Neuron (in vitro differentiated cells): ENCODE results near the gene RETN.
A peak's percentile ranks its signal among the peaks of the same experiment; 100 is the strongest.

Experiments
- H2AFZ ChIP-seq: one replicate; pipeline ENCODE4 v1.6.1; 2013; ENCODE audit warnings: low read depth, mild to moderate bottlenecking, inconsistent platforms, low read length, moderate library complexity
- H3K27me3 ChIP-seq: one replicate; pipeline ENCODE4 v1.6.1; 2013; ENCODE audit warnings: low read length; ENCODE audit not compliant: insufficient read depth
- H3K36me3 ChIP-seq: one replicate; pipeline ENCODE4 v1.6.1; 2013; ENCODE audit warnings: low read length; ENCODE audit not compliant: insufficient read depth
- H3K4me1 ChIP-seq: one replicate; pipeline ENCODE4 v1.6.1; 2013; ENCODE audit warnings: low read length; ENCODE audit not compliant: insufficient read depth
- H3K4me3 ChIP-seq: 2 replicates; pipeline ENCODE4 v1.5.1; 2013; ENCODE audit warnings: mild to moderate bottlenecking, low read length, moderate library complexity
- H3K9me3 ChIP-seq: one replicate; pipeline ENCODE4 v1.6.1; 2013; ENCODE audit warnings: low read length

RETN gene

DNA sequence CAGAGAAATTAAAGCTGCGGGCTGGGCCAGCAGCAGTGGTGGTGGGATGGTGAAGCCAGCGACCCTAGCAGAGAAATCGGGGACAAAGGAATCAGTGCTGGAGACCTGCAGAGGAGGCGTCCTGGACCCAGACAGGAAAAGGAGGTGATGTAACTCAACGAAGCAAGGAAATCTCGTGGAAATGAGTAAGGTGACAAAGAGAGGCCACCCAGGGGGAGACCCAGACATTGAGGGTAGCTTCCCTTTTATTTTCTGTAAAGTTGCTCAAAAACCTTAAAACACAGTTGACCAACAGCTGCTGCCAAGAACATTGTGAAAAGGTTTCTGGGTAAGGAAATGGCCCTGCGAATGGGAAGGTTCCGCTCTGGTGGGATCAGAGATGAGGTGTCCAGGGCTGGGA lies 13.3 kb upstream of the RETN start:
- H3K4me1 ChIP-seq: no peaks in the 10 kb centered on the region
- no peak overlapping the region for H3K4me3 ChIP-seq
- H3K9me3 ChIP-seq: no peaks in the 10 kb centered on the region
- H2AFZ ChIP-seq: no peak overlapping the region
- H3K27me3 ChIP-seq: peaks cover 6% of the 10 kb centered on the region
- H3K36me3 ChIP-seq: no peaks in the 10 kb centered on the region

DNA sequence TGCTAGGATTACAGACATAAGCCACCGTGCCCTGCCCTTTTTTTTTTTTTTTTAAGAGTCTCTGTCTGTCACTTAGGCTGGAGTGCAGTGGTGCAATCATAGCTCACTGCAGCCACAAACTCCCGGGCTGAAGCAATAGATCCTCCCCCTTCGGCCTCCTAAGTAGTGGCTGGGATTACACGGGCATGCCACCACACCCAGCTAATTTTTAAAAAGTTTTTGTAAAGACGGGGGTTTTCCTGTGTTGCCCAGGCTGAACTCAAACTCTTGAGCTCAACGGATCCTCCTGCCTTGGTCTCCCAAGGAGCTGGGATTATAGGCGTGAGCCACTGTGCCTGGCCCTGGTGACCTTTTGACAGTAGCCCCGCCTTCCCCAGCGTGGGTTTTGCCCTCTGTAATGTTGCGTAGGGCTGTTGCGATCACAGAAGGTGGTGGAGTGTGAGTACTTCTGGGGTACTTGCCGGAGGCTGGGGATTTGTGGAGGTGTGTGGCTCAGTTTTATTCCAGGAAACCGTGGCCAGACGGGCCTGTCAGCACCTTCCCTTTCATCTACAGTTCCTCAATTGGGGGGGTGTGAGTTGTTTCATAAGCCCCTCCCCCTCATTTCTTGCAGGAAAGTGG lies 11.6 kb upstream of the RETN start:
- Histone ChIP-seq H3K36me3 (no peaks in the 10 kb centered on the region), H3K9me3 (no peaks in the 10 kb centered on the region)

DNA sequence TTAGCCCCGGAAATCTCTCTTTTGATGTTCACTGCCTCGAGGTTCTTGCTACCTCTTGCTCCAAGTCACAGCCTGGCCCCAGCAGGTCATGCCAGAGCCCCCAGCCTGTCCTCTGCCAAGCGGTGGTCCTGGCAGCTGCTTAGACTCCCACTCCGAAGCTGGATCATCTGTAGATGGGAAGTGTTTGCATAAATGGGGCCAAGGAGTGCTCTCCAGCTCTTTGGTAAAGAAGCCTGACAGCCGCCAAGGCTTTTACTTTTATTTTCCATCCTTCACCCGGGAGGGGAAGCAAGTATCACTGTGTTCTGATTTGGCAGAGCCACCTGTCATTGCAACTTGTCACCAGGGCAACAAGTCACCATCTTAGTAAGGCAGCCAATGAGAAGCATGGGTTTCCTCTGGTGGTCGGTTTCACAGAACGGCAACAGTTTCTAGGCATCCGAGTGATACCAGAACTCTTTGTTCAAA lies 10.6 kb upstream of the RETN start:
- Histone ChIP-seq H2AFZ (peak overlapping the region; percentile 23), H3K4me1 (no peaks in the 10 kb centered on the region), H3K36me3 (no peaks in the 10 kb centered on the region), H3K9me3 (no peaks in the 10 kb centered on the region), H3K4me3 (no peak overlapping the region), H3K27me3 (no peaks in the 10 kb centered on the region)

More for the DNA sequence above, 11.6 kb upstream of the RETN start:
- Histone ChIP-seq H3K27me3 (no peaks in the 10 kb centered on the region), H3K4me3 (no peak overlapping the region), H3K4me1 (no peaks in the 10 kb centered on the region), H2AFZ (no peak overlapping the region)

DNA sequence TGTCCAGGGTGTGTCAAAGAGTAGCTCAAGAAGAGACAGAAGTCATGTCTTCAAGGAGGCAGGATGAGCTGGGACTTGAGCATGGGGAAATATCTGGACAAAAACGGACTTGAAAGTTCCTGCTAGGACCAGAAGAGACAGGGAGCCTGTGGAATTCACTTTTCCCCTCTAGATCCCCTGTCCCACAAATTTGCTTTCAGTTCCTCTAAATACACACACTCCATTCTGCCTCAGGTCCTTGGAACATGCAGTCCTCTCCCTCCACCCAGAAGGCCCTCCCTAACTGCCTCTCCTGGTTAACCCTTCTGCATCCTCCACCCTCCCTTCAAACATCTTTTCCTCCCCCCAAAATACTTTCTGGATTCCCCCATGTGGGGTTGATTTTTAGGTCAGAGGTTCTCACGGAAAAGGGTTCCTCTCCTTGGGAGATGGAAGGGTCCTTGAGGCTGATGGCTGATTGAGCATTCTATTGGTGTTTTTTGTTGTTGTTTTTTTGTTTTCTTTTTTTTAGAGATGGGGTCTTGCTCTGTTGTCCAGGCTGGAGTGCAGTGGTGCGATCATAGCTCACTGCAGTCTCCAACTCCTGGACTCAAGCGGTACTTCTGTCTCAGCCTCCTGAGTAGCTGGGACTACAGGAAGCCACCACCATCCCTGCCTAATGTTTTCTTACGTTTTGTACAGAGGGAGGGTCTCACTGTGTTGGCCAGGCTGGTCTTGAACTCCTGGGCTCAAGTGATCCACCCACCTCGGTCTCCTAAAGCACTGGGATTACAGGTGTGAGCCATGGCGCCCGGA lies 6.9 kb upstream of the RETN start:
- Histone ChIP-seq H3K9me3 (no peaks in the 10 kb centered on the region), H3K27me3 (no peaks in the 10 kb centered on the region)

DNA sequence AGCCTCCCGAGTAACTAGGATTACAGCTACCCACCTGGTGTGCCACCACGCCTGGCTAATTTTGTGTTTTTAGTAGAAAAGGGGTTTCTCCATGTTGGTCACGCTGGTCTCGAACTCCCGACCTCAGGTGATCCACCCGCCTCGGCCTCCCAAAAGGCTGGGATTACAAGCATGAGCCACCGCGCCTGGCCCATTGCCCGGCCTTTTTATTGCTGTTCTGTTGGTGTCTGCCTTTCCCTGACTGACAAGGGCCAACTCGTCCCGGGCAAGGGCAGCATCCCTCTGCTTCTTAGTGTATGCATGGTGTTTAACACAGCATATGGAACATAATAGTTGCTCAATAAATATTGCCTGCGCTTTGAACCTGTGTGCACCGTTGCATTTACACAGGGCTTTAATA lies 6.2 kb upstream of the RETN start:
- Histone ChIP-seq H3K4me3 (no peak overlapping the region), H3K27me3 (no peaks in the 10 kb centered on the region), H3K4me1 (no peaks in the 10 kb centered on the region), H3K9me3 (no peaks in the 10 kb centered on the region), H2AFZ (no peak overlapping the region), H3K36me3 (no peaks in the 10 kb centered on the region)

More for the DNA sequence above, 6.9 kb upstream of the RETN start:
- Histone ChIP-seq H3K36me3 (no peaks in the 10 kb centered on the region), H2AFZ (no peak overlapping the region), H3K4me1 (no peaks in the 10 kb centered on the region), H3K4me3 (no peak overlapping the region)

DNA sequence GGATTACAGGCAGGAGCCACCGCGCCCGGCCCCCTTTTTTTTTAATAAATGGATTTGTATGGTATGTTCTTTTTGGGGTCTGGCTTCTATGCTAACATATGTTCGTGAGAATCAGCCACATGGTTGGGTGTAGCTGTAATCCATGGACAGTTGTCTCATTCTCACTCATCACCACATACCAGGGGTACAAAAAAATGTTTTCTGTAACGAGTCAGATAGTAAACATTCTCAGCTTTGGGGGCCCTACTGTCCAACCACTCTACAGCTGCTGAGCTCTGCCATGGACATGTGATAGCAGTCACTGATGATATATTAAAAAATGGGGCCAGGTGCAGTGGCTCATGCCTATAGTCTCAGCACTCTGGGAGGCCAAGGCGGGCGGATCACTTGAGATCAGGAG lies 5.1 kb upstream of the RETN start:
- no peaks in the 10 kb centered on the region for H3K4me1 ChIP-seq
- H3K27me3 ChIP-seq: no peaks in the 10 kb centered on the region
- H3K36me3 ChIP-seq: no peaks in the 10 kb centered on the region
- no peaks in the 10 kb centered on the region for H3K9me3 ChIP-seq
- no peak overlapping the region for H2AFZ ChIP-seq
- no peak overlapping the region for H3K4me3 ChIP-seq

DNA sequence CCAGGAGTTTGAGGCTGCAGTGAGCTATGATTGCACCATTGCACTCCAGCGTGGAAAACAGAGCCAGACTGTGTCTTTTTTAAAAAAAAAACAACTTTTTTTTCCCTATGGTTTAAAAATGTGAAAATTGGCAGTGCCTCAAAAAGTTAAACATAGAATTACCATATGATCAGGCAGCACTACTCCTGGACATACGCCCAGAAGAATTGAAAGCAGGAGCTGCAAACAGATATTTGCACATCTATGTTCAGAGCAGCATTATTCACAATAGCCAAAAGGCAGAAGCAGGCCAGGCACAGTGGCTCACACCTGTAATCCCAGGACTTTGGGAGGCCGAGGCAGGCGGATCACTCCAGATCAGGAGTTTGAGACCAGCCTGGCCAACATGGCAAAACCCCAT lies 3.8 kb upstream of the RETN start:
- Histone ChIP-seq H3K4me3 (no peak overlapping the region), H3K9me3 (no peaks in the 10 kb centered on the region), H3K4me1 (no peaks in the 10 kb centered on the region), H3K36me3 (no peaks in the 10 kb centered on the region), H2AFZ (no peak overlapping the region), H3K27me3 (peaks cover 11% of the 10 kb centered on the region)

DNA sequence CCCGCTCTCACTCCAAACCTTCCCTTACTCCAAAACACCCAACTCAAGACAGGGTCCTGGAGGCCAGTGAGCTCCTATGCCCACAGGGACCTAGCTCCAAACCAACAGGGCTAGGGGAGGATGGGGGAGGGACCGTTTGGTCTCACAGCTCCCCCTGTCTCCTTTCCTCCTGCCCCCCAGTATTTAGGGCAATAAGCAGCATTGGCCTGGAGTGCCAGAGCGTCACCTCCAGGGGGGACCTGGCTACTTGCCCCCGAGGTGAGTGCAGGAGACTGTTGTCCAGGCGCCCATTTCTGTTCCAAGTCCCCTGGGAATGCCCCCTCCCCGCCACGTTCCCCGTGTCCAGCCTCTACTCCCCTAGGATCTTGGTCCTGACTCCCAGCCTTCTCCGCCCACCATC lies 792 bp downstream of the RETN start:
- Histone ChIP-seq H2AFZ (no peak overlapping the region), H3K27me3 (peaks cover 15% of the 10 kb centered on the region), H3K4me1 (no peaks in the 10 kb centered on the region), H3K4me3 (no peak overlapping the region), H3K9me3 (no peaks in the 10 kb centered on the region), H3K36me3 (no peaks in the 10 kb centered on the region)

DNA sequence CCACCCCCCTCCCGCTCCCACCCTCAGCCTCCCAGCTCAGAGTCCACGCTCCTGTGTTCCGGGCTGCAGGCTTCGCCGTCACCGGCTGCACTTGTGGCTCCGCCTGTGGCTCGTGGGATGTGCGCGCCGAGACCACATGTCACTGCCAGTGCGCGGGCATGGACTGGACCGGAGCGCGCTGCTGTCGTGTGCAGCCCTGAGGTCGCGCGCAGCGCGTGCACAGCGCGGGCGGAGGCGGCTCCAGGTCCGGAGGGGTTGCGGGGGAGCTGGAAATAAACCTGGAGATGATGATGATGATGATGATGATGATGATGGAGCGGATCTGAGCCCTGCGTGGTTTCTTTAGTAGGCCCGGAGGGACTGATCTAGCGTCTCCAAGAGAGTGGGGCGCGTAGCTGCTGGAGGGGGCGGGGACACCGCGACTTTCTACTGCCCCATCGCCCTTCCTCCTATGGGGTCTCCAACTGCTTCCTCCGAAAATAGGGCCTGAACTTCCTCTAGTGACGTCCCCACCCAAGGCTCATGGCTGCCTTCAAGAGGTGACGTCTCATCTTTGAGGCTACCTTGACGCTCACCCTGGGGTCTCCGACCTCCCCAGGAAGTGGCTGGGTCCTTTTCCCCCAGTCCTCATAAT lies 1.4 kb downstream of the RETN start:
- no peaks in the 10 kb centered on the region for H3K9me3 ChIP-seq
- no peak overlapping the region for H2AFZ ChIP-seq
- H3K4me1 ChIP-seq: no peaks in the 10 kb centered on the region
- no peaks in the 10 kb centered on the region for H3K36me3 ChIP-seq
- peaks cover 15% of the 10 kb centered on the region for H3K27me3 ChIP-seq
- H3K4me3 ChIP-seq: no peak overlapping the region

DNA sequence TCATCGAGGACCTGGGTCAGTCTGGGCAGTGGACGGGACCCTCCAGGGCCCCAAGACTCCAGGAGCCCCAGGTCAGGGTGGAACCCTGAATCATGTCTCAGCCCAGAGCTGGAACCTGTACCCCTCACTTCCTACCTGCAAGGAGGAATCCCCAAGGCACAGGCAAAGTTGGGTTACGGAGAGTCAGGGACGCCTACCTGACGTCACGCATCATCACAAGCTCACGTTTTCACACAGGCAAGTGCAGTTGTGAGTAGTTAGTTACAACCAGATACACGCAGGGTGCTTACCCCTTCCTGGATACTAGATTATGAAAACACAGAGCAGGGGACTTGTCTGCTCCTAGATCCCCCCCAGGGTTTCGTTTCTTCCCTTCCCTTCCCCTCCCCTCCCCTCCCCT lies 1.9 kb downstream of the RETN start:
- Histone ChIP-seq H3K36me3 (no peaks in the 10 kb centered on the region), H2AFZ (no peak overlapping the region), H3K27me3 (peaks cover 15% of the 10 kb centered on the region), H3K4me1 (no peaks in the 10 kb centered on the region), H3K4me3 (no peak overlapping the region), H3K9me3 (no peaks in the 10 kb centered on the region)

DNA sequence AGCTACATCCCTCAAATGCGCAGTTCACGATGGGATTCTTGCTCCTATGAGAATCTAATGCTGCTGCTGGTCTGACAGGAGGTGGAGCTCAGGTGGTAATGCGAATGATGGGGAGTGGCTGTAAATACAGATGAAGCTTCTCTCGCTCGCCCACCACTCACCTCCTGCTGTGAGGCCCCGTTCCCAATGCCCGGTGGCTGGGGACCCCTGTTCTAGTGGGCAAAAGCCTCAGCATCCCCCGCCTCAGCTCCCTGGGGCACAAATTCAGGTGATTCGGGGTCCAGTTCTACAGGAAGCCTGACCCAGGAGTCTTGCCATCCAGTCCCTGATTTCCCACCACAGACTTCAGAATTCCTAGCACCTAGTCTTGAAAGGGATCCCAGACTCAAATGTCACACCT lies 3.7 kb downstream of the RETN start:
- no peaks in the 10 kb centered on the region for H3K4me1 ChIP-seq
- H3K9me3 ChIP-seq: no peaks in the 10 kb centered on the region
- H2AFZ ChIP-seq: no peak overlapping the region
- H3K36me3 ChIP-seq: no peaks in the 10 kb centered on the region
- H3K4me3 ChIP-seq: no peak overlapping the region
- peaks cover 16% of the 10 kb centered on the region for H3K27me3 ChIP-seq

DNA sequence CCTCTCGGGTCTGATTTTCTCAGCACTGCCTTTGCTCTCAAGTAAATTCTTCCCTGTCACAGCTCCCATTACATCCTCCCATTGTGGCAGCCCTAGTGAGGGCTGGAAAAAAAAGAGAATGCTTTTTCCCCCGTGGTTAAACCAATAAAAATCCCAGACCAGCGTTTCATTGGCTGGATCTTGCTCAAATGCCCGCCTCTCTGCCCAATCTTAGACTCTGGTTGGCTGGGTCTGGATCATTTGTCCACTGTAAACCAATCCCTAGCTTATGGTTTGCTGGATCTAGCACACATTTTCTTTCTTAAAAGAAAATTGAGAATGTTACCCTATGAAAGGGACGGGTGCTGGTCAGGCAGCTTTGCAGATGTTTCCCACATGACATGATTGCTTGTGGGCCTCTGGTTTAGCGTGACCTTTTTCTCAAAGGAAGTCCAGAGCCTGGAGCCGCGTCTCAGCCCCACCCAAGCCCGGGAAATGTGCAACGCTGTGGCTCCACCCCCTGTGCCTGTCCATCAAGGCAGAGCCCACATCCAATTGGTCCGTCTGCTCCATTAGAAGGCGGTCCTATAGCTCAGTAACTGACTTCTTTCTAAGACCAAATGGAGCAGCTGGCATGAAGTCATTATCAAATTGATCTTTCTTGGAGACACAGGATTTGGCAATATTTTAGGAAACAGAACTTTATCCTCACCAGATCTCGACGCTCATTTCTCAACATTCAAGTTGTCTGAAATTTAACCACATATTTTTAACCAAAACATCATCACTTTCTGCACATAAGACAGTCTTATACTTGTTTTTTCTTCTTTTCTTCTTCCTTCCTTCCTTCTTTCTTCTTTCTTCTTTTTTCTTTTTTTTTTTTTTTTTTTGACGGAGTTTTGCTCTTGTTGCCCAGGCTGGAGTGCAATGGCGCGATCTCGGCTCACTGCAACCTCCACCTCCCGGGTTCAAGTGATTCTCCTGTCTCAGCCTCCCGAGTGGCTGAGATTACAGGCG lies 5.5 kb downstream of the RETN start:
- Histone ChIP-seq H2AFZ (no peak overlapping the region), H3K27me3 (peaks cover 15% of the 10 kb centered on the region), H3K9me3 (no peaks in the 10 kb centered on the region), H3K4me1 (no peaks in the 10 kb centered on the region), H3K36me3 (no peaks in the 10 kb centered on the region), H3K4me3 (no peak overlapping the region)
